Hippocampal formation (tissue), 2 donors: ENCODE results near the gene DNAI7.

ENCODE experiments used
- DNase-seq, 2 donors: peaks; one replicate each; lab custom pipeline; 2025; lab: John Stamatoyannopoulos, UW

DNAI7 gene

GRCh38 chr12:25100194-25101091, 94.5 kb downstream of the DNAI7 start:
- no peak for DNase-seq

- DNase-seq, result no peak
These were observed 96.0 kb downstream of the DNAI7 start for GRCh38 chr12:25099010-25099409.

DNA sequence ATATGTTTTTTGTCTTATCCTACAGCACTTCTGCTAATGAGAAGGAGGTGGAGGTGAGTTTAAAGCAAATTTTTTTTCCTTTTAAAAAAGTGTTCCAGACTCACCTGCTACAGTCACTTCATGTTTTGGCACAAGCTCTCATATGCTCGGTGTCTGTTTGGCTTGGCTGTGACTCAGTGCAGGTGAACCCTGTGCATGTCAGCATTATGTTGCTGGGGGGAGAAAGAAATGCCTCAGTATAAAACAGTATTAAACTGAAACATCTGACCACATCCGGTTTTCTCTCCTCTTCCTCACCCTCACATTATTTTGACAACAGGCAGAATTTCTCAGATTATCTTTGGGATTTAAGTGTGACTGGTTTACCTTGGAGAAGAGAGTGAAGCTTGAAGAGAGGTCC, 105.2 kb downstream of the DNAI7 start:
- DNase-seq, result no peak

DNA sequence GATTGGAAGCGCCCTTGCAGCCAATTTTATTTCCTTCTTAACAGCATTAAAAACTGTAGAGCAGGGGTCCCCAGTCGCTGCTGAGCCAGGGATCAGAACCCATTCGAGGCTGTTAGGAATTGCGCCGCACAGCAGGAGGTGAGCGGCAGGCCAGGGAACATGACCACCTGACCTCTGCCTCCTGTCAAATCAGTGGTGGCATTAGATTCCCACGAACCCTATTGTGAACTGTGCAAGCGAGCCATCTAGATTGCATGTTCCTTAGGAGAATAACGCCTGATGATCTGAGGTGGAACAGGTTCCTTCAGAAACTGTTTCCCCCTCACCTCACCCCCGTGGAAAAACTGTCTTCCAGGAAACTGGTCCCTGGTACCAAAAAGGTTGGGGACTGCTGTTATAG, 107.4 kb downstream of the DNAI7 start:
- DNase-seq, result no peak

DNA sequence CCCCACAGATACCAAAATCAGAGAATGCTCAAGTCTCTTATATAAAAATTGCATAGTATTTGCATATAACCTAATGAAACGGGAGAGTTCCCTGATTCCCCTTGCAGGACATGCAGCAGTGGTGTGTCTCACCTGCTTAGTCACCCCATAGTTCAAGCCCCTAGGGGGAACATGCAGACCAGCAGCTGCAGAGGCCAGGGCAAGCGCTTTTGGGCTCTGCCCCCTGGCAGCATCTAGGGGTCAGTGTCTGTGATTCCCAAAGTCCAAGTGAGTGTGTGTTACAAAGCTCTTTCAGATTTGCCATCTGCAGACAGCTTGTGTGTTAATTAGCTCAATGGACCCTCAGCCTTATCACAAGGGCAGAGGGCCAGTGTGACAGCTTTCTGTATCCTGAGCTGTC, 110.1 kb downstream of the DNAI7 start:
- DNase-seq, result no peak

GRCh38 chr12:25083211-25083610, 111.7 kb downstream of the DNAI7 start:
- DNase-seq, result no peak

- no peak for DNase-seq
These were observed 112.3 kb downstream of the DNAI7 start for GRCh38 chr12:25082628-25083027.

- DNase-seq, result no peak
These were observed 115.6 kb downstream of the DNAI7 start for GRCh38 chr12:25079393-25079792.

GRCh38 chr12:25074954-25075353, 120.0 kb downstream of the DNAI7 start:
- DNase-seq, result no peak

DNA sequence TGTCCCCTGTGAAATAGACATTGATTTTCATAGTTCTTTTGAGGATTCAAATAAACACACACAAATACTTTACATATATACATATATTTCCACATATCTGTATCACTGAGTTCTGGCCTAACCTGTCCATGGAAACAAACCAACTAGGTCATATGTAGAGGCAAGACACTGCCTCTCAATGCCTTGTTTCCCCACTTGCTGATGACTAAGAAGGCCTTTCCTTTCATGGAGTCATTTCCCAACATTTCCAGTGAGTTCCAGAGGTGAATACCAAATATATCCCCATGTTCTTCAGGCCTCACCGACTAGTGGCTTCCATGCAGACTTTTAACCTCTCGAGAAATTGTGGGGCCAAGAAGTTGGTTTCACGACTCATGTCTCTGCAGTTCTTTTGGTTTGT, 120.8 kb downstream of the DNAI7 start:
- no peak for DNase-seq

- no peak for DNase-seq
These were observed 121.9 kb downstream of the DNAI7 start for GRCh38 chr12:25072906-25073650.

DNA sequence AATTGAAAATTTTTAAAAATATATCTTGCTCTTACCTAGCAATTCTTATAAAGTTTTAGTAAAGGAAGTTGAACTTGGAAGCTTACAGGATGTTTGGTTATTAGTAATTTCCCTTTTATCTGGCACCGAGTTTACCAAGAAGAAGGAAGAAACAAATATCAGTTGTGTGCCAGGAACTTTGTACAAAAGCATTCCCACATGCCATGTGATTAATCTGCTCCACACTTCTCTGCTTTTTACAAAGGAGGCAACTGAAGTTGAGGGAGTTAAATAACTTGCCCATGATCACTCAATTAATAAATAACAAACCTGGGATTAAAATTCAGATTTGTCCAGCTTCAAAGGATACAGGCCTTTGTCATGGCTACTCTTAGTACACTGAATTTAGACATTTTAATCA, 123.6 kb downstream of the DNAI7 start:
- DNase-seq, result no peak

GRCh38 chr12:25069224-25069623, 125.7 kb downstream of the DNAI7 start:
- DNase-seq, result no peak

DNA sequence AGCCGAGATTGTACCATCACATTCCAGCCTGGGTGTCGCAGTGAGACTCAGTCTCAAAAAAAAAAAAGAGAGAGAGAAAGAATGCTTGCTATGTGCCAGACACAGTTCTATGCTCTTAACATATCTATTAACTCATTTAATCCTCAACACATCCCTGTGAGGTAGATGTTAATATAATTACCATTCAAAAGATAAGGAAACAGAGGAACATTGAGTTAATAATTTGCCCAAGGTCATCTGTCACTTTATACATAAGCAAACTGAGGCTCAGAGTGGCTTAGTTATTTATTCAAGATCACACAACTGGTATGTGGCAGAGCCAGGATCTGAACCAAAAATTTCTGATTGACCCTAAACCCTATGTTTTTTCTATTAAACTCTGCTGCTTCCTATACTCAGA, 129.9 kb downstream of the DNAI7 start:
- DNase-seq, result no peak

DNA sequence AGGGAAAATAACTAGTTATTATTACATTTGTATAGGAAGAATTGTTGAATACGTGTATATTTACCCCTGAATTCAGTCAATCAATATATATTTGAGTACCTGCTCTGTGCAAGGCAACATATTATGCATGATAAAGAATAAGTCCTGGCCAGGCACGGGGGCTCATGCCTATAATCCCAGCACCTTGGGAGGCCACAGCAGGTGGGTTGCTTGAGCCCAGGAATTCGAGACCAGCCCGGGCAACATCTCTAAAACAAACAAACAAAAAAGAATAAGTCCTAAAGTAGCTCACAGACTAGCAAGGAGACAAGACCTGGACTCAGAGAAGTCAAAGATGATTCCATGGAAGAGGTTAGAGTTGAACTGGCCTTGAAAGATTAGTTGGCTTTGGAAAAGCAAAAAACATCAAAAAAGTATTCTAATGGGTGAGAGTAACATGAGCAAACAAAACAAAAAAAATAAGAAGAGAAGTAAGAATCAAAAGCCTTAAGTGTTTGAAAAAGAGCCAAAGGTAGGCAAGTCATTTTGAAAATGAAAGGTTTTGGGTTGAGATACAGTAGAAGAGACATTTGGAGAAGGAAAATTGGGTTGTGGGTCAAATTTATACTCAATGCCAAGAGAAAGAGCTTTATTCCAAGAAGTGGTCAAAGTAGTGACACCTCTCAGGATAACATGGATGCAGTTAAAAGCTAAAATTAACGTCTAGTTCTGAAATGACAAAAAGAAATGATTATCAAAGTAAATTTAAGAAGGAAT, 130.9 kb downstream of the DNAI7 start:
- DNase-seq, result no peak

DNA sequence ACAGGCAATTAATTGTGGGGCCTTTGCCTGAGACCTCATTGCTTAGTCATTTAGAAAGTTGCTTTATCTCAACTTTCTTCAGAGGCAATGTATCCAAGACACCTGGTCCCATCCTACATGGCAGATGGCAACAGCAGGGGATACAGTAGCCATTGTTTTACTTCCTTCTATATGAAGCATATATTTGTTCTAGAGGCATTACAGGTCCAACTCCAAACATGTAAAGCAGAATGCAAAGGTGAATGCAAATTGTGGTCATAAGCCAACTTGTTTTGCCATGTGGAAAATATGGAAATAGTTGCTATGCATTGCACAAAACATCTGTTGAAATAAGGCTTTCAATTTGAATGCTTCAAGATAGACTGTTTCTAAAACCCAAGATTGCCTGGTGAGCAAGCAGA, 136.3 kb downstream of the DNAI7 start:
- no peak for DNase-seq
